K562 (cell line): Measurements from ENCODE around the gene SAE1. TPM values are rescaled to one million over a fixed set of nuclear protein-coding genes. Genes with fewer than 3 reads are reported as not detected.

Source experiments
- ATAC-seq: fragments of 200-7000 bp; cut with Tn5 transposase; 3 replicates; pipeline ENCODE4 v1.9.1; 2020; ENCODE audit warnings: moderate library complexity
- BruUV-seq: library from RNA; stranded (reverse); fragments of 400-500 nt; replicated peaks from 2 replicates; lab custom pipeline; 2021; lab: Mats Ljungman, UMichigan
- CTCF ChIA-PET: fragments of 300-600 bp; formaldehyde crosslinking; extraction: SDS; loops from one replicate; lab custom pipeline; 2021; ENCODE audit warnings: low intra/inter-chr PET ratio; lab: Yijun Ruan, JAX
- POLR2A ChIA-PET: fragments of 300-600, 350-650 bp; sonication (Branson Sonifier 250); formaldehyde crosslinking; extraction: SDS; loops from one replicate; lab custom pipeline; 2021; ENCODE audit warnings: antibody characterized with exemption, inconsistent platforms; lab: Yijun Ruan, JAX
- DNase-seq, 4 experiments: peaks; one replicate each; pipeline versions ENCODE4 v3.0.0 to v3.0.0-alpha.2; 2011 to 2018; ENCODE audit warnings: low spot score in 3 of 4, mixed read lengths in 3 of 4; ENCODE audit errors: extremely low read depth in 1 of 4
- FAIRE-seq: peaks from 2 replicates; lab custom pipeline; 2011; peaks lifted over from hg19 to GRCh38; lab: Jason Lieb, UNC
- H2AFZ ChIP-seq: 2 replicates; pipeline ENCODE4 v1.6.0; 2011; ENCODE audit warnings: low read depth, low read length, control low read depth, inconsistent platforms
- H3K27ac ChIP-seq: fragments of 200-600 bp; 3 replicates; pipeline ENCODE4 v1.8.0; 2011; ENCODE audit warnings: low read depth, mild to moderate bottlenecking, control low read depth, inconsistent platforms, low read length, moderate library complexity, mixed read lengths; ENCODE audit errors: extremely low read depth
- H3K27me3 ChIP-seq, 2 experiments: fragments of 300-600 bp in 1 of 2; 2 replicates in 1 of 2; 3 replicates in 1 of 2; pipeline versions ENCODE4 v1.6.0 to v1.8.0; 2011; ENCODE audit warnings: inconsistent platforms in 2 of 2, low read length in 2 of 2, mild to moderate bottlenecking in 1 of 2, mixed read lengths in 1 of 2, moderate library complexity in 1 of 2; ENCODE audit not compliant: control insufficient read depth in 2 of 2, insufficient read depth in 2 of 2
- H3K36me3 ChIP-seq: fragments of 300-600 bp; 3 replicates; pipeline ENCODE4 v1.8.0; 2011; ENCODE audit warnings: mild to moderate bottlenecking, low read length, inconsistent platforms; ENCODE audit not compliant: control insufficient read depth, insufficient read depth
- H3K4me1 ChIP-seq, 2 experiments: fragments of 200-600 bp in 1 of 2; replicated peaks in 1 of 2; 2 replicates in 1 of 2; 3 replicates in 1 of 2; pipeline versions ENCODE4 v1.5.1 to v1.8.0; 2011; ENCODE audit warnings: inconsistent platforms in 2 of 2, low read length in 2 of 2, mild to moderate bottlenecking in 1 of 2, mixed read lengths in 1 of 2, moderate library complexity in 1 of 2; ENCODE audit not compliant: control insufficient read depth in 2 of 2, insufficient read depth in 2 of 2
- H3K4me2 ChIP-seq: 2 replicates; pipeline ENCODE4 v1.6.1; 2011; ENCODE audit warnings: low read length, control low read depth, inconsistent platforms, mixed read lengths; ENCODE audit not compliant: insufficient read depth
- H3K4me3 ChIP-seq: fragments of 200-600 bp; sonication (generic), shearing (Covaris generic); 2 replicates; pipeline ENCODE4 v1.5.1; 2016; ENCODE audit warnings: control low read depth, inconsistent platforms
- H3K79me2 ChIP-seq: fragments of 200-600 bp; 3 replicates; pipeline ENCODE4 v1.8.0; 2011; ENCODE audit warnings: low read length, inconsistent platforms; ENCODE audit not compliant: control insufficient read depth, insufficient read depth
- H3K9ac ChIP-seq, 2 experiments: 2 replicates each; pipeline versions ENCODE4 v1.6.0 to v1.6.1; 2011; ENCODE audit warnings: low read depth in 2 of 2, low read length in 2 of 2, control low read depth in 1 of 2, inconsistent platforms in 1 of 2, mild to moderate bottlenecking in 1 of 2, mixed read lengths in 1 of 2; ENCODE audit not compliant: insufficient read depth in 1 of 2
- H3K9me1 ChIP-seq: one replicate; pipeline ENCODE4 v1.6.0; 2011; ENCODE audit warnings: inconsistent platforms, mild to moderate bottlenecking, low read length, moderate library complexity; ENCODE audit not compliant: control insufficient read depth, insufficient read depth
- H3K9me3 ChIP-seq: replicated peaks from 2 replicates; pipeline ENCODE4 v1.5.1; 2011; ENCODE audit warnings: low read depth, low read length, inconsistent platforms; ENCODE audit not compliant: control insufficient read depth, insufficient read depth
- H4K20me1 ChIP-seq: replicated peaks from 2 replicates; pipeline ENCODE4 v1.6.1; 2011; ENCODE audit warnings: low read length, inconsistent platforms, mixed read lengths; ENCODE audit not compliant: control insufficient read depth, insufficient read depth
- EHMT2 ChIP-seq: fragments of 450-650 bp; IDR thresholded peaks from 2 replicates; pipeline ENCODE4 v1.6.1; 2018; ENCODE audit warnings: antibody characterized with exemption
- FOXK2 ChIP-seq, 2 experiments: fragments of 450-650 bp; IDR thresholded peaks in 1 of 2; conservative IDR thresholded peaks in 1 of 2; 2 replicates each; pipeline ENCODE4 v1.6.1; 2016; ENCODE audit warnings: low read depth in 2 of 2, mild to moderate bottlenecking in 1 of 2
- HMBOX1 ChIP-seq: sonication (generic); IDR thresholded peaks from 2 replicates; pipeline ENCODE4 v1.6.1; 2016
- LEF1 ChIP-seq: fragments of 450-650 bp; IDR thresholded peaks from 2 replicates; pipeline ENCODE4 v1.6.1; 2016; ENCODE audit warnings: mild to moderate bottlenecking
- NKRF ChIP-seq: fragments of 450-650 bp; IDR thresholded peaks from 2 replicates; pipeline ENCODE4 v1.6.1; 2016; ENCODE audit warnings: borderline replicate concordance
- RREB1 ChIP-seq: fragments of 250-450 bp; sonication (Bioruptor Pico); IDR thresholded peaks from 2 replicates; pipeline ENCODE4 v1.4.0; 2020
- RUNX1 ChIP-seq: sonication (generic); IDR thresholded peaks from 2 replicates; pipeline ENCODE4 v1.6.1; 2016; ENCODE audit warnings: antibody characterized with exemption, low read depth
- U2AF2 ChIP-seq: fragments of 200-400 bp; formaldehyde crosslinking; optimal IDR thresholded peaks from 2 replicates; pipeline ENCODE3; 2017; ENCODE audit warnings: low read depth, mild to moderate bottlenecking, low read length
- ZNF140 ChIP-seq: fragments of 250-450 bp; sonication (Bioruptor Pico); IDR thresholded peaks from 2 replicates; pipeline ENCODE4 v1.8.0; 2021; ENCODE audit warnings: moderate library complexity, mild to moderate bottlenecking, inconsistent platforms
- ZNF174 ChIP-seq: fragments of 250-450 bp; sonication (Bioruptor Pico); IDR thresholded peaks from 2 replicates; pipeline ENCODE4 v1.4.0; 2020; ENCODE audit warnings: mild to moderate bottlenecking
- ZNF449 ChIP-seq: fragments of 250-450 bp; sonication (Bioruptor Pico); IDR thresholded peaks from 2 replicates; pipeline ENCODE4 v1.8.0; 2022; ENCODE audit warnings: moderate library complexity, mild to moderate bottlenecking, inconsistent platforms
- ZNF75A ChIP-seq: fragments of 450-650 bp; formaldehyde crosslinking; IDR thresholded peaks from 2 replicates; pipeline ENCODE4 v1.4.0; 2020; ENCODE audit warnings: mild to moderate bottlenecking
- WGBS: fragments of 100-300 bp; shearing (Covaris generic); methylation state at CpG from one replicate; pipeline ENCODE4 v1.1.6; 2016; ENCODE audit warnings: low coverage, mixed read lengths; ENCODE audit not compliant: insufficient coverage; ENCODE audit errors: missing lambda C conversion rate; 5-methylcytosine and 5-hydroxymethylcytosine counted together
- in situ Hi-C: fragments of 300-500 bp; cut with MboI; formaldehyde crosslinking; loops from 4 replicates; pipeline ENCODE4 v1.15.0; 2018; ENCODE audit warnings: inconsistent platforms, mixed read lengths
- intact Hi-C: fragments of 100-400 bp; cut with micrococcal nuclease; formaldehyde crosslinking; loops from 2 replicates; pipeline ENCODE4 v1.14.2; 2022
- polyA plus RNA-seq, 8 experiments: library from polyadenylated mRNA; depleted of rRNA in 4 of 8; stranded (reverse) in 5 of 8; unstranded in 3 of 8; fragments of >200 nt; fragmentation: Nextera tagmentation in 2 of 8; fragmentation: Illumina TruSeq in 1 of 8; extraction: Ambion mirVana in 2 of 8; extraction: Trizol in 1 of 8; gene quantifications; 2 replicates each; pipeline versions ENCODE4 v1.2.1 to v1.2.3, GENCODE V29; 2011 to 2014; ENCODE audit warnings: inconsistent platforms in 1 of 8, missing spikeins in 1 of 8
- total RNA-seq, 7 experiments: library from RNA; depleted of rRNA in 6 of 7; stranded (reverse); fragments of >200 nt in 6 of 7; fragmentation: Illumina TruSeq in 2 of 7; extraction: Trizol in 2 of 7; gene quantifications; 2 replicates each; pipeline versions ENCODE4 v1.2.1 to v1.2.3, GENCODE V29; 2011 to 2021; ENCODE audit warnings: low replicate concordance in 1 of 7

The SAE1 gene
- total and polyA plus RNA-seq, 9 of the 15 experiments (the other 6 are each of a cell fraction or from before 2014, with no cell fraction given), result 82.8 to 299 (median 217) TPM

GRCh38 chr19:47143322-47144073 lies 12.9 kb downstream of the SAE1 start:
- peaks cover 87% of the 10 kb centered on the region for H3K36me3 ChIP-seq
- no peak overlapping the region for H3K9ac ChIP-seq
- no peaks in the 10 kb centered on the region for H3K9me3 ChIP-seq
- H3K4me3 ChIP-seq, result no peak overlapping the region
- WGBS, result 91% methylated on average over 11 of the region's 11 CpGs
- no peaks in the 10 kb centered on the region for H3K9me1 ChIP-seq
- ChIA-PET CTCF (no interaction called here), POLR2A (interaction anchor here (0.6 to 10.8 kb wide), 7 partner anchors 7 to 989 kb away, joined by 3 to 109 read pairs (median 3); partner anchors contain the start of gene SAE1)
- intact Hi-C loops (no loop called here), in situ Hi-C loops (no loop called here)
- H3K4me2 ChIP-seq, result no peak overlapping the region
- no peak overlapping the region for H3K27ac ChIP-seq
- no peak overlapping the region for H2AFZ ChIP-seq
- peaks cover 0 to 7% of the 10 kb centered on the region in 2 experiments for H3K4me1 ChIP-seq
- no TSS peak for BruUV-seq
- H3K79me2 ChIP-seq, result peaks cover 75% of the 10 kb centered on the region
- DNase-seq (no peak), FAIRE-seq (no peak), ATAC-seq (no peak)
- peaks cover 7% of the 10 kb centered on the region for H4K20me1 ChIP-seq
- no peaks in the 10 kb centered on the region for H3K27me3 ChIP-seq
- no peak for TF ChIP-seq ZNF140 (CRISPR knock-in tag)
- no peak for TF ChIP-seq ZNF75A (CRISPR knock-in tag)
- no peak for TF ChIP-seq LEF1
- TF ChIP-seq U2AF2, result no peak
- TF ChIP-seq ZNF174, result no peak
- no peak for TF ChIP-seq ZNF449 (CRISPR knock-in tag)
- TF ChIP-seq HMBOX1, result no peak
- TF ChIP-seq RUNX1, result no peak
- no peak for TF ChIP-seq RREB1 (CRISPR knock-in tag)
- no peak for TF ChIP-seq FOXK2 (conservative IDR thresholded peaks at IDR 0.05 in 1 of 2, IDR thresholded peaks at IDR 0.05 in 1 of 2; ENCODE audit: low read depth in 2 of 2)
- TF ChIP-seq NKRF, result no peak
- no peak for TF ChIP-seq EHMT2
